Lower leg skin (tissue), 3 donors: Measurements from ENCODE around the gene ZNF790.

Source experiments
- CTCF ChIP-seq, 3 donors: fragments of 450-650 bp; IDR thresholded peaks; one replicate each; pipeline ENCODE4 v1.5.1; 2016; ENCODE audit warnings: antibody characterized with exemption in 3 of 3, mild to moderate bottlenecking in 3 of 3, moderate library complexity in 2 of 3
- POLR2A ChIP-seq, 2 donors: fragments of 450-650 bp; IDR thresholded peaks; one replicate each; pipeline ENCODE4 v1.6.1; 2016 to 2017; ENCODE audit warnings: antibody characterized with exemption in 2 of 2, mild to moderate bottlenecking in 1 of 2, moderate library complexity in 1 of 2

- no peak for TF ChIP-seq CTCF (IDR thresholded peaks at IDR 0.05)
- no peak for TF ChIP-seq POLR2A (IDR thresholded peaks at IDR 0.05)
Observed at GRCh38 chr19:36851898-36852297, 13.7 kb upstream of the ZNF790 start.
